Endothelial cell (in vitro differentiated cells): Measurements from ENCODE around the gene NLGN2. TPM values are rescaled to one million over a fixed set of nuclear protein-coding genes. Genes with fewer than 3 reads are reported as not detected.

Source experiments
- DNase-seq: peaks from one replicate; pipeline ENCODE4 v3.0.0; 2021; ENCODE audit warnings: low spot score
- H3K27ac Mint-ChIP-seq: one replicate; pipeline ENCODE4 v1.8.0; 2021; ENCODE audit warnings: mixed read lengths, inconsistent platforms; ENCODE audit not compliant: unreplicated experiment
- H3K27me3 Mint-ChIP-seq: one replicate; pipeline ENCODE4 v1.8.0; 2021; ENCODE audit warnings: mild to moderate bottlenecking, moderate library complexity, mixed read lengths, inconsistent platforms; ENCODE audit not compliant: unreplicated experiment
- H3K36me3 Mint-ChIP-seq: one replicate; pipeline ENCODE4 v1.8.0; 2021; ENCODE audit warnings: mild to moderate bottlenecking, low read depth, mixed read lengths, inconsistent platforms; ENCODE audit not compliant: unreplicated experiment
- H3K4me1 Mint-ChIP-seq: one replicate; pipeline ENCODE4 v1.8.0; 2021; ENCODE audit warnings: mild to moderate bottlenecking, mixed read lengths, inconsistent platforms; ENCODE audit not compliant: unreplicated experiment
- H3K4me3 Mint-ChIP-seq: one replicate; pipeline ENCODE4 v1.8.0; 2021; ENCODE audit warnings: mild to moderate bottlenecking, mixed read lengths, inconsistent platforms; ENCODE audit not compliant: unreplicated experiment
- H3K9me3 Mint-ChIP-seq: one replicate; pipeline ENCODE4 v1.8.0; 2021; ENCODE audit warnings: mixed read lengths, inconsistent platforms; ENCODE audit not compliant: unreplicated experiment
- CTCF ChIP-seq: fragments of 200-600 bp; sonication (generic); IDR thresholded peaks from one replicate; pipeline ENCODE4 v1.5.0; 2021; ENCODE audit warnings: antibody characterized with exemption; ENCODE audit not compliant: unreplicated experiment
- total RNA-seq: library from RNA; stranded (reverse); fragmentation: NEBNext Ultra II Directional; extraction: Animal tissue kit (Norgen Biotek cat#: 25700); gene quantifications from one replicate; pipeline ENCODE4 v1.2.1, GENCODE V29; 2021; ENCODE audit not compliant: unreplicated experiment

Gene NLGN2
- total RNA-seq, 1 donor from 2014 or later = 54.8 TPM

- H3K9me3 Mint-ChIP-seq = no peaks in the 10 kb centered on the region
- H3K4me1 Mint-ChIP-seq = no peaks in the 10 kb centered on the region
- no peak for TF ChIP-seq CTCF
- DNase-seq = no peak
- no peaks in the 10 kb centered on the region for H3K36me3 Mint-ChIP-seq
- H3K27ac Mint-ChIP-seq = no peak overlapping the region
- H3K27me3 Mint-ChIP-seq = peaks cover 9% of the 10 kb centered on the region
- H3K4me3 Mint-ChIP-seq = no peak overlapping the region
Measured at GRCh38 chr17:7425756-7426155, 18.1 kb downstream of the NLGN2 start.

GRCh38 chr17:7426203-7426863 is 18.7 kb downstream of the NLGN2 start:
- Mint-ChIP-seq H3K4me1 (no peaks in the 10 kb centered on the region), H3K36me3 (no peaks in the 10 kb centered on the region), H3K27me3 (peaks cover 10% of the 10 kb centered on the region), H3K4me3 (no peak overlapping the region), H3K27ac (no peak overlapping the region), H3K9me3 (no peaks in the 10 kb centered on the region)
- no peak for TF ChIP-seq CTCF
- DNase-seq = no peak

- H3K9me3 Mint-ChIP-seq = no peaks in the 10 kb centered on the region
- no peaks in the 10 kb centered on the region for H3K36me3 Mint-ChIP-seq
- peaks cover 10% of the 10 kb centered on the region for H3K27me3 Mint-ChIP-seq
- no peak for TF ChIP-seq CTCF
- H3K27ac Mint-ChIP-seq = no peak overlapping the region
- no peak for DNase-seq
- no peaks in the 10 kb centered on the region for H3K4me1 Mint-ChIP-seq
- no peak overlapping the region for H3K4me3 Mint-ChIP-seq
Measured at GRCh38 chr17:7426896-7427489, 19.3 kb downstream of the NLGN2 start.

- no peak for DNase-seq
- Mint-ChIP-seq H3K4me3 (no peak overlapping the region), H3K9me3 (no peaks in the 10 kb centered on the region), H3K27me3 (peaks cover 10% of the 10 kb centered on the region), H3K27ac (no peak overlapping the region), H3K4me1 (no peaks in the 10 kb centered on the region), H3K36me3 (no peaks in the 10 kb centered on the region)
- TF ChIP-seq CTCF = no peak
Measured at GRCh38 chr17:7427549-7427948, 19.9 kb downstream of the NLGN2 start.

- no peaks in the 10 kb centered on the region for H3K9me3 Mint-ChIP-seq
- H3K4me3 Mint-ChIP-seq = no peak within 1 kb of the TSS
- H3K4me1 Mint-ChIP-seq = no peaks in the 10 kb centered on the region
- no peaks in the 10 kb centered on the region for H3K36me3 Mint-ChIP-seq
- DNase-seq = no peak
- H3K27me3 Mint-ChIP-seq = peaks cover 10% of the 10 kb centered on the region
- TF ChIP-seq CTCF = no peak
- H3K27ac Mint-ChIP-seq = no peak within 1 kb of the TSS
Measured at GRCh38 chr17:7428557-7428956, 20.9 kb downstream of the NLGN2 start, which contains the start of gene SPEM3. Gene SPEM3 (plus strand): TSS chr17:7428857. CDS start chr17:7428903, 46 bp downstream.
